Measurements from ENCODE around the gene MAD1L1.

MAD1L1 gene

GRCh38 chr7:1987591-1988532, 244.9 kb downstream of the MAD1L1 start:
- DNase-seq (ENCODE audit: low read depth, low spot score) = no peak
- in situ Hi-C loops (cut with HindIII; ENCODE audit: low sequenced_read_pairs) = no loop called here
- no peak for TF ChIP-seq CTCF (IDR thresholded peaks at IDR 0.05; ENCODE audit: low read depth, low read length)
- no peak overlapping the region for H3K4me3 ChIP-seq (ENCODE audit: low read depth, low read length)

GRCh38 chr7:1987084-1987535, 245.6 kb downstream of the MAD1L1 start:
- in situ Hi-C loops (cut with HindIII; ENCODE audit: low sequenced_read_pairs) = no loop called here
- DNase-seq (ENCODE audit: low read depth, low spot score) = no peak
- no peak for TF ChIP-seq CTCF (IDR thresholded peaks at IDR 0.05; ENCODE audit: low read depth, low read length)
- H3K4me3 ChIP-seq (ENCODE audit: low read depth, low read length) = no peak overlapping the region

GRCh38 chr7:1986366-1987083, 246.2 kb downstream of the MAD1L1 start:
- DNase-seq (ENCODE audit: low read depth, low spot score) = no peak
- H3K4me3 ChIP-seq (ENCODE audit: low read depth, low read length) = no peak overlapping the region
- in situ Hi-C loops (cut with HindIII; ENCODE audit: low sequenced_read_pairs) = no loop called here
- TF ChIP-seq CTCF (IDR thresholded peaks at IDR 0.05; ENCODE audit: low read depth, low read length) = no peak

GRCh38 chr7:1985936-1986335, 246.8 kb downstream of the MAD1L1 start:
- in situ Hi-C loops (cut with HindIII; ENCODE audit: low sequenced_read_pairs) = no loop called here
- no peak for TF ChIP-seq CTCF (IDR thresholded peaks at IDR 0.05; ENCODE audit: low read depth, low read length)
- H3K4me3 ChIP-seq (ENCODE audit: low read depth, low read length) = no peak overlapping the region
- no peak for DNase-seq (ENCODE audit: low read depth, low spot score)

GRCh38 chr7:1985042-1985441, 247.7 kb downstream of the MAD1L1 start:
- in situ Hi-C loops (cut with HindIII; ENCODE audit: low sequenced_read_pairs) = no loop called here
- no peak for TF ChIP-seq CTCF (IDR thresholded peaks at IDR 0.05; ENCODE audit: low read depth, low read length)
- DNase-seq (ENCODE audit: low read depth, low spot score) = no peak
- H3K4me3 ChIP-seq (ENCODE audit: low read depth, low read length) = no peak overlapping the region

- no peak for TF ChIP-seq CTCF (IDR thresholded peaks at IDR 0.05; ENCODE audit: low read depth, low read length)
- in situ Hi-C loops (cut with HindIII; ENCODE audit: low sequenced_read_pairs) = no loop called here
- no peak for DNase-seq (ENCODE audit: low read depth, low spot score)
- H3K4me3 ChIP-seq (ENCODE audit: low read depth, low read length) = no peak overlapping the region
Measured at GRCh38 chr7:1981878-1982230, 250.9 kb downstream of the MAD1L1 start.
